GM18520 (cell line): ENCODE data around the gene DNHD1.

ENCODE experiments used
- ATAC-seq: cut with Tn5 transposase; IDR thresholded peaks from one replicate; pipeline ENCODE4 v1.9.1; 2021; ENCODE audit not compliant: unreplicated experiment

DNHD1 gene

GRCh38 chr11:6587360-6587953 lies 90.4 kb downstream of the DNHD1 start:
- no peak for ATAC-seq

DNA sequence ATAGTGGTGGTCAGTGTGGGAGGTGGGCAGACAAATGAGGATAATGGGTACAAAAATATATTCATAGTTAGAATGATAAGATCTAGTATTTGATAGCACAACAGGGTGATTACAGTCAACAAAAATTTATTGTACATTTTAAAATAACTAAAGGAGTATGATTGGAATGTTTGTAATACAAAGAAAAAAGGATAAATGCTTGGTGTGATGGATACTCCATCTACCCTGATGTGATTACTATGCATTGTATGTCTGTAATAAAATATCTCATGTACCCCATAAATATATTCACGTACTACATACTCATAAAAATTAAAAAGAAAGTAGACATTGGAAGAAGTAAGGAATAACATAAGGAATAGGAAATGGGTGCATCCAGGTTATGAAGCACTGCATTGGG lies 90.9 kb downstream of the DNHD1 start:
- no peak for ATAC-seq

DNA sequence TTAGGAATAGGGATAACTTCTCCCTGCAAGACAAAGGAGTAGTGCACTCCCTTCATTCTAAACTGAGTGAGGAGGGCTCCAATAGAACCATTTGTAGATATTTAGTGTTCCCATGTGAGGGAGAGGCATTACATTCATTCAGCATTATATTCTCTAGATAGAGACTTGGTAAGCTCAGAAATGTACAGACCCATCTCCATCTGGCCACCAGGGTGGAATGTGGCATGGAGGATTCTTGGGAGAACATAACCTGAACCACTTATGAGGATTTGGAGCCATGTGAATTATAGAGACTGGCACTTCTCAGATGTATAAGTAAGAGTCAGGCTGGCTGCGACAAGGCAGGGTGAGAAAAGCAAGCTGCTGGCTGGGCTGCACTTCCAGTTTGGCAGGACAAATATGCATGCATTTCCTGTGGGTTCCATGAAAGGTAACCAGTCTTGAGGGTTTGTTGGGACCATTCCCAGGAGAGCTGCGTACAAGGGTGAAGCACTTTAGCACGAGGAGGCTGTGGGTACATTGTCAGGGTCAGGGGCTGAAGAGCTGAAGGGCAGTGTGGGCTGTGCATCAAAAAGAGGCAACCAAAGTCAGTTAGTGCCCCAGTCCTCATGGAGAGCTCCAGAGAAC lies 97.2 kb downstream of the DNHD1 start:
- ATAC-seq = no peak

DNA sequence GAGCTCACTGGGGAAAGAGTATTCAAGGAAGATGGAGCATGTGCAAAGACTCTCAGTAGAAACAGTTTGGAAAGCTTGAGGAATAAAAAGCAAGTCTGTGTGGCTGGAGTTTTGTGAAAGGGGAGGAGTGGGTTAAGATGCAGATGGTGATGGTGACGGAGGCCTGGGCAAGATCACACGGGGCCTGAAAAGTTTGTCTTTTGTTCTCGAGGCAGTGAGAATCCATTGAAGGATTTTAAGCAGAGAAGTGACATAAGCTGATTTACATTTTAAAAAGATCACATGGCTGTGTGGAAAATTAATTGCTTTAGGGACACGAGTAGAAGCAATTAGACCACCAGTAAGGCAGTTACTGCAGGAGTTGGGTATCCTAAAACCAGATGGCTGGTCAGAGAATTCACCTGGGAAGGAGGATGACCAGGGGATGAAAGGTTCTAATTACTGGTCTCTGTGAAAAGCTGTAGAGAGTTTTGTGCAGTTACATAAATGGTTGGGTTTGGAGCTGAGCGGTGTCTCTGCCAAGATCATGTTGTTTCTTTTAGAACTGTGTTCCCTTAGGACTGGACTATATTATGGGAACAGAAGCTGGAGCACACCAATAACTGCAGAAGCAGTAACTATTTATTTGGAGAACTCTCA lies 99.3 kb downstream of the DNHD1 start:
- no peak for ATAC-seq

DNA sequence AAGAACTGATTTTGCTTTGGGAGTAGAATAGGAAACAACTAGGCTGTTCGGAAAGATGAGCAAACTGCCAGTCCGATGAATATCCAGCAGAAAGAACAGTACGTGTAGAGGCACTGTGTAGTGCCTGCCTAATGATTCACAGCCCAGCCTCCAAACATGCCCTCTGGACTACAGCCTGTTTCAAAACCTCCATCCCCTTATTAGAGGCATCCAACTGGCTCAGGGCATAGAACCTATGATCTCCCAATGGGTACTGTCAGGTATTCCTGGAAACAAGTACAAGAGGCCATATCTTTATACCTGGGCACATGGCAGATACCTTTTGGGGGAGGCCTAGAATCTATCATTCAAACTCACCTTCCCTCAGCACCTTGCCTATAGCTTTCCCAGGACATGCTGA lies 101.5 kb downstream of the DNHD1 start:
- ATAC-seq = no peak

DNA sequence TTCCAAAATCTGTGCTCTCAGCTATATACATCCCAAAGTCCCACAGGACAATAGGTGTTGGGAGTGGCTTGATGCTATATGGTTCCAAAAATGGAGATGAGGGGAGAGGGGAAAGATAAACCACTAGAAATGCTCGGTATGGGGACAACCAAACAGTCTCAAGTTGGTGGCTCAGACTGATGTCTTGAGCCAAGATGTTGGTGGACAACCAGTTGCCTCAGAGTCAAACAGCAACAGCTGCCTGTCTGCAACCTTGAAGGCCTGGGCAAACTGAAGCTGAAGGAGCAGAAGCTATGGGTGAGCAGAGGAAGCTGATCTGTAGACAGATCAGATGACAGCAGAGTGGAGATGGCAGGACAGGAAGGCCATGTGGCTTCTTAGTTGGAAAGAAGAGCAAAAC lies 102.4 kb downstream of the DNHD1 start:
- ATAC-seq = no peak

DNA sequence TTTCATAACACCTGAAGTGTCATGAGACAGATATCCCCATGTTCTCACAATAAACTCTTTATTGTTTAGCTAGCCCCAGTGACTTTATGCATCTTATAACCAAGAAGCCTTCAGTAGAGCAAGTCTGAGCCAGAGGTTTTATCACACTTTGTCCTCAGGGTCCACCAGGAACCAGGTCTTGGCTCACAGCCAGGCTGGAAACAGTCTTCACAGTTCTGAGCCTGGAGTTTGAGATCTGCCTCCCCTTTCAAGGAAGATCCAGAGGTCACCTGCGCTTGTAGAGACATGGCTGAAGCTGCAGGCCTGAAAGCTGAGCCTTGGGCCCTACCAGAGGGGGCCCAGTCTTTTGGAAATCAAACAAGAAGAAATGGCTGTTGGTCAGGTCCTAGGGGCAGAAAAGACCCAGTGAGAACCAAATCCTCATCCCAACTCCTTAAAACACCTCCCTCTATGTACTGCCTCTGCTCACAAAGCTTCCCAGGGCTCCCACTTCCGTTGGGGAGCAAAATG lies 102.9 kb downstream of the DNHD1 start:
- no peak for ATAC-seq

- no peak for ATAC-seq
Measured at GRCh38 chr11:6601041-6601461, 104.0 kb downstream of the DNHD1 start.

- no peak for ATAC-seq
Measured at GRCh38 chr11:6602096-6602940, 105.2 kb downstream of the DNHD1 start.

- peak; percentile 62 for ATAC-seq
Measured at GRCh38 chr11:6603287-6604080, 106.4 kb downstream of the DNHD1 start, which contains the start of the genes ILK and RRP8. Gene ILK (plus strand): TSS chr11:6603774. CDS start chr11:6604272, 498 bp downstream. Gene RRP8 (minus strand): TSS chr11:6603616. CDS start chr11:6603502, 114 bp downstream.

- ATAC-seq = peak; percentile 20
Measured at GRCh38 chr11:6604081-6604626, 107.1 kb downstream of the DNHD1 start.

GRCh38 chr11:6604790-6605189 lies 107.7 kb downstream of the DNHD1 start:
- no peak for ATAC-seq

DNA sequence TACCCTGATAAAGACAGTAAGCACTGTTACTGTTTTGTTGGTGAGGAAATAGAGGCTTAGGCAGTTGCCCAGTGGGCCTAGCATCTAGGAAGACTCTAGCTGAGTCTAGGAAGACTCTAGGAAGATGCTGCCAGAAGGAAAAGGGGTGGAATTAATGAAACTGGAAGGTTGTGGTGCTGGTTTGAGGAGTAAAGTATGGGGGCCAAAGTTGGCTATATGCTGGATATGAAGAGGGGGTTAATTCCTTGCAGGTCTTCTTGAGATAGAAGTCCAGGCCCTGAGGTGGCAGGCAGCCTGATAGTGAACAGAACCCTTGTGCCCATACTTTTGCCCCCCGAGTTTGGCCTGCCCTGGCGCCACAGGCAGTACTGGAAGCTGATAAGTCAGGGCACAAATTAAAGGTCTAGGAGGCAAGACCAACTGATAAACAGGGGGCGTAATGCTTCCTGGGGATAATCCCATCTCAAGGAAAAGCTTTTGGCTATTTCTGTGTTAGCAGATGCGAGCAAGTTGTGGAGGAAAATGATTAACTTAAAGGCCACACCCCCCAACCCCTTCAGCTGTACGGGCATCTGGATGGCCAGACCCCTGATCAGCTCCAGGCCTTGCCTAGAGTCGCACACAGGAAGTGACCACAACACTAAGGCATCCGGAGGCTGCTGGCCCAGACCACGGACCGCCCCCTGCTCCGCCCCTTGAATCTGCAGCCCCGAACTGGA lies 109.5 kb downstream of the DNHD1 start:
- ATAC-seq = peak; percentile 26

DNA sequence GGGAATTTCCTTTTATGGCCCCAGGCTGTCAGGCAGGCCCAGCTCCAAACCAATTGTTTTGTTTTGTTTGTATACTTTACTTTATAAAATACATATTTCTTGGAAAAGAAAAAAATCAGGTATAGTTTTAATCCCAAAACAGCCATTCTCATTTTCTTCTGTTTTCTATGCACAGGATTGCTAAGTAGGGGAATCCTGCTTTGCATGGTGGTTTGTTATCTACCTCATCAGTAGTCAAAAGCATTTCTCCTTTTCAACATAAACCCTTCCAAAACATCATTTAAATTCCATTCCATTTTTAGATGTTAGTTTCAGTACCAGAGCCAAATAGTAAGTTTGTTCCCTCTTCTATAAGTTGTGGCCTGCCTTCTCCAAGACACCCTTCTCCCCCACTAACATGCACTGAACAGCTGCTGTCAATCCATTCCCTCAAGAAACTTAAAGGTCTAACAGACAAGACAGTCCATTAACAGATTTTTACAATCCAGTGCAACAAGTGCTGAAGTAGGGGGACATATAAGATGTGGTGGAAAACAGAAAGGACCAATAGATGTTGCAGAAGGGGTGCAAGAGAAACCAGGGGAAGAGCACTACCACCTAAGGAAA lies 110.2 kb downstream of the DNHD1 start:
- no peak for ATAC-seq

DNA sequence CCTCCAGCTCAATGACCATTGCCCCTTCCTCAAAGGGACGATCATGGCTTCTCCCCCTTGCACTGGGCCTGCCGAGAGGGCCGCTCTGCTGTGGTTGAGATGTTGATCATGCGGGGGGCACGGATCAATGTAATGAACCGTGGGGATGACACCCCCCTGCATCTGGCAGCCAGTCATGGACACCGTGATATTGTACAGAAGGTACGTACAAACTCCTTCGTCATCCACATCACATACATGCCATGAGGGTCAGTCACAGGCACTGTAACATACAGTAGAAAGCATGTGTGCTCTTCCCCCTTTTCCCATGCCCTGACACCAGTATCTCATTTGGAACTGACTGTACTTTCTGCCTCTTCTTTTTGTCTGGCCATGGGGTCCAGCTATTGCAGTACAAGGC lies 110.9 kb downstream of the DNHD1 start:
- ATAC-seq = no peak

GRCh38 chr11:6608726-6609501 lies 111.8 kb downstream of the DNHD1 start:
- no peak for ATAC-seq

- ATAC-seq = no peak
Measured at GRCh38 chr11:6609502-6610015, 112.5 kb downstream of the DNHD1 start.

- no peak for ATAC-seq
Measured at GRCh38 chr11:6610591-6610990, 113.5 kb downstream of the DNHD1 start.
